GM21723 (cell line): ENCODE results near the gene SAE1.
"Not testable (repeated sequence)": the region's sequence is repeated elsewhere in the genome, so short reads cannot be mapped to it uniquely, and the experiment has no call there.

Source experiments
- ATAC-seq: cut with Tn5 transposase; IDR thresholded peaks from one replicate; pipeline ENCODE4 v1.9.1; 2021; ENCODE audit warnings: mild to moderate bottlenecking, moderate library complexity; ENCODE audit not compliant: unreplicated experiment

SAE1 gene

DNA sequence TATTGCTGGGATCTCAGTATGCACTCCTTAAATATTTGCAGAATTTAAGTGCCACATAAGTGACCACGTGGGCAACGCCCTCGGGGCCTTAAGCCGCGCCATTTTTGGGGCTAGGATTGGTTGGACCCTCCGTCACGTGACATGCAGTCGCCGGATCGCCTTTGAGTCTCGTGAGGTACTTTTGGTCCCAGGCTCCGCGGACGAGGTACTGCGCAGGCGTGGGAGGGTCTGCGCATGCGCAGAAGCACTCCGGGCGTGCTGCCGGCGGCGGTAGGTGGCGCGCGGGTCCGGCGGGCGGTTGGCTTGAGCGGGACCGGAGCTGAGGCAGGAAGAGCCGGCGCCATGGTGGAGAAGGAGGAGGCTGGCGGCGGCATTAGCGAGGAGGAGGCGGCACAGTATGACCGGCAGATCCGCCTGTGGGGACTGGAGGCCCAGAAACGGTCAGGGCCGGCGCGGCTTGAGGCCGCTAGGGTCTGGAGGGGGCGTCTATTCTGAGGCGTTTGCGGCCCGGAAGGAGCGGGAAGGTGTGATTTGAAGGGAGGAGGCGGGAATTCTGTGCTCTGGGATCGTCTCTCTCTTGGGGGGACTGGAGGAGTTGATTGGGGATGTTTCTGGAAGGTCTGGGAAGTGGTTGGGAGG lies at the start of gene SAE1:
SAE1 (plus strand) TSS at position 247 of the 639 bp plus-strand sequence; CDS start at position 343, 96 bp downstream.
- ATAC-seq: peak; percentile 70

DNA sequence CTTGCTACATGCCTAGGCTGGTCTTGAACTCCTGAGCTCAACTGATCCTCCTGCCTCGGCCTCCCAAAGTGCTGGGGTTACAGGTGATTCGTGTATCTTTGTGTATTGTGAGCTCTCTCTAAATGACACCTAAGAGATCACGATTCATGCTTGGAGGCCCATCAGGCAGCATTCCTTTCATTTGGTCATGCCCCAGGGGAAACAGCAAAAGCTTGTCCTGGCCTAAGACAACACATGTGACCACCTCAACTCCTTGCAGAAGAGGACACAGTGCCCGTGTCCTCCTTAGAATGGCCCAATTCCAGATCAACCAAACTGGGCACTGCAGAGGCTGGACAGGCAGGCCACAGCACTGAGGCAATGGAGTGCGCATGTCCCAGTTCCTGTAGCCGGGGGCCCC lies 49.5 kb upstream of the SAE1 start:
- ATAC-seq: no peak

DNA sequence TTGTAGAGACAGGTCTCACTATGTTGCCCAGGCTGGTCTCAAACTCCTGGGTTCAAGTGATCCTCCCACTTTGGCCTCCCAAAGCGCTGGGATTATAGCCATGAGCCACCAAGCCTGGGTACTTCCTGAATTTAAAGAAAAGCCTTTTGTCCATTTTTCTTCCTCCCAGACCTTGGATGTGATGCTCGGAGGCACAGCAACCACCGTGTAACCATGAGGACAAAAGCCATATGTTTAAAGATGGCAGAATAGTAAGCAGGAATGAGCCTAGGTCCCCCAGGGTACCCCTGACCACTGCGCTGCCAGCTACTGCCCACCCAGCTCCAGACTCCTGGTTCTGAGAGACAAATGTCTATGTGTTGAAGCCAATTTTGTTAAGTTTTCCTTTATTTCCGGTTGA lies 48.1 kb upstream of the SAE1 start:
- no peak for ATAC-seq

DNA sequence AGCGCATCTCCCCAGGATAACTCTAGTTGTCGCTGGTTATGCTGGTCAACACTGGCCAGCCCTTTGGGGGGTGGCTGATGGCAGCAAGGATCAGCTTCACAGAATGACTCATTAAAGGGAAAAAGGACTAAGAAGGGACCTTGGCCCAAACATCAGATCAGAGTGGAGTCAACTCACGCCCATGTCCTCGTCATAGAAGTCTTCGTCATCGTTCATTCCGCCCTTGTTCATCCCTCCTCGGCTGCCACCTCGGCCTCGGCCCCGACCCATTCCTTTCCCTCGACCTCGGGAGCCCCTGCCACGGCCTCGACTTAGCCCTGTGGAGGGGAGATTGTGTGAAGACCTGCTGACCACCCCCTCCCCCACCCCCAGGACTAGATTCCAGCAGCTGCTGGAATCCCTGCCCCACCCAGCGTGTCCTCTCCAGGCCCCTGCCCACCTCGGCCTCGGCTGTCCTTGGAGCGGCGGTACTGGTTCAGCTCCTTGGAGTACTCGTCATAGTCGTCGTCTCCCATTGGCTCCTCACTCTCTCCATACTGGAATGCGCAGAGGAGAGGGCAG lies 45.7 kb upstream of the SAE1 start:
- ATAC-seq: no peak

DNA sequence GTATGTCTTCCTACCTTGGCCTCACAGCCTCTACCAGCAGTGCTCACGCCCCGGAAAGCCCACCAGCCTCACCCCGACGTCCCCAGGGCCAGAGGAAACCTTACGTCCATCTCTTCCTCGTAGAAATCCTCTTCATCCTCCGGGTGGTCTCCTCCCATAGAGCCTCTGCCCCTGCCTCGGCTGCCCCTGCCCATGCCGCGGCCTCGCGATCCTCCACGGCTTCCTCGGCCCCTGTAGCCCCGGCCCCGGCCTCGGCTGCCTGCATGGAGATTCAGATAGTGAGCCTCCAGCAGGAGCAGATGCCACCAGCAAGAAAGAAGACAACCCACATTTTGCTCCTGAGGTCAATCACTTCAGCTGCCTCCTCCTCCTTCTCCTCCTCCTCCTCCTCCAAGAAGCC lies 44.4 kb upstream of the SAE1 start:
- ATAC-seq: no peak

DNA sequence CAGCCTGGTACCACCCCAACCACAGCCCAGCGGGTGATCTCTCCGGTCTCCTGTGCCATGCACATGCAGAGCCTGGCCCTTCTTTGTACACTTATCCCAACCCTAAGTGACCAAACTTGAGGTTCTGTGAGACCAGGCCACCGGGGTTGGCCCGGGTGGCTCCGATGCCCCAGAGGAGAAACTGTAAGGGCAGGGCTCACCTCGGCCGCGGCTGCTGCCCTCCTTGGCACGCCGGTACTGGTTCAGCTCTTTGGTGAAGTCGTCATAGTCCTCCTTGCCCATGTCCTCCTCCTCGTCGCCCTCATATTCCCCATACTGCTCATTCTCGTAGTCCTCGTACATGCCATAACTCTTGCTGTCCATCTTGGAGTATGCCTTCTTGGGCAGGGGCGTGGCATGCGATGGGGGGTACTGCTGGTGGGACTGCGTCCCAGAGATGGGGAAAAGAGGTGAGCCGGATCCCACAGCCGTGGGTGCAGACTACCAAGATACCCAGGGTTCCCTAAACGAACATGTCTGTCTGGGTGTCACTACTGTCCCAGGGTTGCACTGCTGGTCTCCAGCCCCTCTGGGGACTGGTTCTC lies 40.8 kb upstream of the SAE1 start:
- ATAC-seq: no peak

DNA sequence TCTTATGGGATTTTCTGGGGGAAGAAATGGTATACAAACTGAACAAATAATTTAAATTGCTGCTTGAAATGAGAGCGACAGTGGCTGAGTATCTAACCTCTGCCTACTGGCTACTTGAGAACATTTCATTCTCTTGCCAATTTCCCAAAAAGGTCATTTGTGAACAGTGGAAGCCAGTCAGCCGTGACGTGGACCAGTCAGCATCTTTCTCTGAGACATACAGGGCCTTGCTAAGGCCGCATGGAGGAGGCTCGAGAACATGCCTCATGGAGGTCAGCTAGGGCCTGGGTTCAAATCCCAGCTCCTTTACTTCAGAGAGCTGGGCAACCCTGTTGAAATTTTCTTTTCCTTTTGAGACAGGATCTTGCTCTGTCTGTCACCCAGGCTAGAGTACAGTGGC lies 37.4 kb upstream of the SAE1 start:
- no peak for ATAC-seq

DNA sequence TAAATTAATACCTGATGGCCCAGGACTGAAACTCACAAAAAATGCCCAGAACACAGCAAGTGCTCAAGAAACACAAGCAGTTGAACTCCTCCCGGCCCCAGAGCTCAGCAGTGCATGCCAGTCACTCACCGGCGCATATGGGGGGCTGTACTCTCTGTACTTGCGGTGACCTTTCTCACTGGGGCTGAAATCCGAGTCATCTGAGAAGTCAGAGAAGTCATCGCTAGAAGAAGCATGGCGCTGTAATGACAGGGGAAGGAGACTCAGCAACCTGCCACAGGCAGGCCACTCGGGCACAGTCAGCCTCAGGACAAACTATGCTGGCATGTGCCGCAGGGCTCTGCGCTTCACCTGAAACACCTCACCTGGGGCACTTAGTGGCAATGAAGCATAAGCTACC lies 36.8 kb upstream of the SAE1 start:
- no peak for ATAC-seq

DNA sequence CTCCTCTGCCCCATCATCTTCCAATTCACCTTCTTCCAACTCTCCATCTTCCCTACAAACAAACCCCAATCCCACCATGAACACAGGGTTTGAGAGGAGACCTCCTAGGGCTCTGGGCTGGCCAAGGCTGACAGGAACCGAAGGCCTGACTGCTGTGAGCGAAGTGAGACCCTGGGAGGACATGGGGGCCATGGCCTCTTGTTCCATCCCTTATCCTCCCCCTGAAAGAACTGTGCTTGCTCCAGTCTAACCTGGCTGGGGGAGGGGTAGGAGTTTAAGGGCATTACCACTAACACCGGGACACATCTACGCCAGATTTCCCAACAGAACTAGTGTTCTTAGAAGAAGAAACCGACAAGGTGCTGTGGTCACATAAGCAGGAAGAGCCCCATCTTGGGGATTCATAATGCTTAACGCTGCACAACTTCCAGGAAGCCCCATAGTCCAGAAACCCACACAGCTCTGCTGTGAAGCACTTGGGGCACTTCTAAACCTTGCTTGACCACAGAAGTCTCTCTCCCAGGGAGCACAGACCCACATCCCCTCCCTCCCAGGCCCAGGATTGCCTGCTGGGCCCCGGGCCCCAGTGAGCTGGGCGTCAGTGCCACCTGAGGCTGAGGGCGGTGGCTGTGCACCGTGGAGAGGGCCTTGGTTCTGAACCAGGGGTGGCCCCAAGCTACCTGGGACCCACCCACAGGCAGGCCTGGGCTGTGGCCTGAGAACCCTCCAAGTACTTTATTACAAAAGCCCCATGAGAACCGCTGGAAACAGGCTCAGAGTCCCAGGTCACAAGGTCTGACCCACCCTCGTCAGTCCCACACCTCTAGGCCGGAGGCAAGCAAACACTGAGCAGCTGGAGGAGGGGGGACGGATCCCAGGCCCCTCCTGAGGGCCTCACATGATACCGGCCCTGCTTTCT lies 35.8 kb upstream of the SAE1 start:
- no peak for ATAC-seq

DNA sequence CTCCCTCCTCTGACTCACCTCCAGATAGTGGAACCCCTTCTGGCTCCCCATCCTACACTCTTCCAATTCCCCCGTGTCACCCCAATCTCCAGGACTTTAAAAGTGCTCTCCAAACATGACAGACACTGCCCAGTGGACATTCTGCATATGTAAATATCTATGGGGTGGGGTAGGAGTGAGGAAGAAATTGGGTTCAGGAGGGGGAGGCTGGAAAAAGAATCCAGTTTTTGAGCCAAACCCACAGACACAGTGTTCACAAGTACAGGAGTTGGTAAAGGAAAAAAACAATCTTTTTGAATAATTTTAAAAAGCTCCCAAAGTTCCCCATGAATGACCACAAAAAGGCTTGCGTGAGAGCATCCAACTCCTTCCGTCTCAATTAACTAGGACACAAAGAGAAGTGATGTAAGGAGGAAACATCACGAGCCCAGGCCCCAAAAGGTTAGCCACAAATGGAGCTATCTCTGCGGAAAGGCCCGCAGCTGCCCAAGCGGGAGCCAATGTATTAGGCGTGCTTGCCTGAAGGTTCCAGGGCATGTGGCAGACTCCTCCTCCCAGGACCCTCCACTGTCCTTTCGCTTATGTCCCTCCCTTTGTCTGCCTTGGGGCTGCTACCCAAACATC lies 35.0 kb upstream of the SAE1 start:
- no peak for ATAC-seq

DNA sequence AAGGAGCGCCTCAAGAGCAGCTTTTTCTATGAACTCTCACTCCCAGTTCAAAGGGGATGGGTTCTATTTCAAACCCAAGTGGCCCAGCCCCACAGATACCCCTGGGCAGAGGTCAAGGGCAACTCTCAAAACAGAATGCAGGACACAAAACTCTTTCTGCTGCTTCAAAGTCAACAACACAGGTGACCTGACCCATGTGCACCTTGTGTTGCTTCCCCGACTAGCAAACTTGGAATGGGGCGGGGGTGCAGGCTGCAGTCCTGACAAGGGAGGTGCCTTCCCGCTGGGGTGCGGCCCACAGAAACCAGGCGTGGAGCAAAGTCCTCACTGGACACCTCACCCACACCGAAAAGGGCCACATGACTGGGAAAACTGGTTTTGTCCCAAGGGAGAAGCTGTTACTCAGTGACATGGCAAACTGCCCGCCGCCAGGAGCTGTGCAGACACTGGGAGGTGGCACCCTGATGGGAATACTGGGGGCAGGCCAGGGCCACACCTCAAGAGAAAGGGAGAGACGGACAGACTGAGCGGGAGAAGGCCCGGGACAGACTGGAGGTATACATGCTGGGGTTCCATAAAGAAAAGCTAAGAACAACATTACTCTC lies 34.4 kb upstream of the SAE1 start:
- no peak for ATAC-seq

DNA sequence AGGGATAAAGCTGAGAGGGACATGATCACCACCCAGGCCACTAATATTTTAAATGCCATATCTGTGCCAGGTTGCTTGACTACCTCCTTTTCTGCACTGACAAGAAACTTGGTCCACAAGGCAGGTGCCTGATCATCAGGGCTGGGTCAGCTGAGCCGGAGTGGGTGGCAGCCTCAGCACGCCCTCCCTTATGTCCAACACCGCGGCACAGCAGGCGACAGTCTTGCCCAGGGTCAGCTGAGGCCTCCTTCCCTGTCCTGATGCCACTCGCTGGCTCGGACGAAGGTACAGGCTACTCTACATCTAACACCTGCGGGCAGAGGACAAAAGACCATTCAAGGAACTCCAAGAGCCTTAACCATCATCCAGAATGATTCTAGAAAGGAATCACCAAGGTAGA lies 33.9 kb upstream of the SAE1 start:
- ATAC-seq: no peak

DNA sequence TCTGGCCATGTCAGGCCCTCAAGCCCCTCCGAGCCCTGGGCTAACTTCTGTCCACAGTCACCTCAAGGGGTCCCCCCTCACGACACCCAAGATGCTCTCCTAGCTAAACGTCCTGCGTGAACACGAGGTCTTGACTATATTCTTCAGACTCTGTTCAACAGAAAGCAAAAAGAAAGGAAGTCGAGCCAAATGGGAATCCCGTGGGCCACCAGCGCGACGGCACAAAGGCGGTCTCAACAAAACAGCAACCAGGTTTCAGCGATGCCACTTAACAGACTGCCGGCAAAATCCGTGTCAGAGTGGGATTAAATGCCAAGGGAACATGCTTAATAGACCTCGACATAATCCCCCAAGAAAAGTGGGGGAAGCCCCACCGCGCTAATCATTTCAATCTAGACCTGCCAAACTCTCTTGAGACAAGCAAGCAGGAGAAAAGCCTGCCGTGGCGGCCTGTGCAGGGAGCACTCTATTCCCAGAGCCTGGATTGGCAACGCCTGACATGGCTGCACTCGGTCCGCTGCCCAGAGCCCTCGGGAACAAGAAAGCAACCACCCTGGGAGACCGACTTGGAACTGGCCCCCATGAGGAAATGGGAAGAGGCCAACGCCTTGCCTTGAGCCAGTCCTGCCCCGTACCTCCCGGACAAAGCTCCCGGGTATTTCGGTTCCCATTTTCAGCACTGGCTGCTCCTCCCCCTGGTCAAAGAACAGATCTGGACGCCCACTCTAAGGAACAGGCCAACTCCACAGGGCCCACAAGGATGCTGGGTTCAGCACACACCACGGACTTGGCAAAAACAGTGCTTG lies 33.0 kb upstream of the SAE1 start:
- ATAC-seq: no peak

DNA sequence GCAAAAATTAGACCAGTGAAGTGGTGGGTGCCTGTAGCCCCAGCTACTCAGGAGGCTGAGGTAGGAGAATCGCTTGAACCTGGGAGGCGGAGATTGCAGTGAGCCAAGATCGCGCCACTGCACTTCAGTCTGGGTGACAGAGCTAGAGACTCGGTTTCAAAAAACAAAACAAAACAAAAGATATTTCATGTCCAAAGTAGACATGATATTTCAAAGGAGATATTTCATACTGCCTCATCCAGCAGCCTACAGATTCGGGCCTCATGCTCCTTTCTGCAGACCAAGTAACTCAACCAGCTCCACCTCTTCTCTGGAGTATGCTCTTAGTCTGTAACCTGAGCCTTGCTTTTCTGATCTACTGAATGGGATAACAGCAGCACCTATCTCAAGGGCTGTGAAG lies 32.0 kb upstream of the SAE1 start:
- ATAC-seq: no peak

DNA sequence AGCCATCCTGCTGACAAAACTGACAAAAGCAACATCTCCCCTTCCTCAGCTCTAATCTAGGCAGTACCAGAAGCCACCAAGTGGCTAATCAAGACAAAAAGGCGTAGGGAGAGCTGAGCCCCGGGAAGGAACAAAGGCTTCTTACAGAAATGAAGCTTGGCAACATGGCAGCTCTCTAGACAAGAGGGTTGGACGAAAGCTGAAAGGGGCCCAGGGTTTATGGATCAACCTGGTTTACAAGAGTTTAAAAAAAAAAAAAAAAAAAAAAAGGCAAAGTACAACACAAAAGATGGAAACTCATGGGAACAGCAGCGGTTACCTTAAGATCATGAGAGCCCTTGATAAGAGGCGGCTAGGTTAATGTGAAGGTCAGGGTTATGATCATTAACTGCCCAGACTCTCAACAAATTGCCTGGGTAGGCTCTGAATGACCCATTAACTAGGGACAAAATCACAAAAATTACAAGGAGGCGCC lies 31.0 kb upstream of the SAE1 start:
- ATAC-seq: no peak

DNA sequence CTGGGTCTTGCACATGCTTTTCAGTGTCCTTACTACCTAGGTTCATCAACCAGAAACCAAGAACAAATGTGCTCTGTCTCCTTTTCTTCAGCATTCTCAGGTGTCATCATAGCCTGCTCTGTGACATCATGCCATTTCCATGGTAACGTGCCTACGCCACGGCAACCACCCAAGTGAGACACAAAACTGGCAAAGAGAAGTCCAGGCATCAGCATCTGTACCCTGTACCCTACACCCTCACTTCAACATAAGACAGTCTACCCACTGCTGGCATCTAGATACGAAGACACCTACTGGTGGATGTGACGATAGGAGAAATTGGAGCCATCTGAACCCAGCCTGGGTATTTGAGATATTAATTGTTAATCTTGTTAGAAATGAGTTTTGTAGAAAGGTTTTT lies 30.3 kb upstream of the SAE1 start:
- no peak for ATAC-seq

DNA sequence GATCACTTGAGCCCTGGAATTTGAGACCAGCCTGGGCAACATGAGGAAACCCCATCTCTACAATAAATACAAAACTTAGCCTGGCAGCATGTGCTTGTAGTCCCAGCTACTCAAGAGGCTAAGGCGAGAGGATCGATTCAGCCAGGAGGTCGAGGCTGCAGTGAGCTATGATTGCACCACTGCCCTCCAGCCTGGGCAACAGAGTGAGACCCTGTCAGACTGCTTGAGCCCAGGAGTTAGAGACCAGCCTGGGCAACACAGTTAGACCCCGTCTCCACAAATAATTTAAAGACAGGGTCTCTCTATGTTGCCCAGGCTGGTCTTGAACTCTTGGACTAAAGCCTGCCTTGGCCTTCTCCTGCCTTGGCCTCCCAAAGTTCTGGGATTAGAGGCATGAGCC lies 29.5 kb upstream of the SAE1 start:
- not testable (repeated sequence) for ATAC-seq

DNA sequence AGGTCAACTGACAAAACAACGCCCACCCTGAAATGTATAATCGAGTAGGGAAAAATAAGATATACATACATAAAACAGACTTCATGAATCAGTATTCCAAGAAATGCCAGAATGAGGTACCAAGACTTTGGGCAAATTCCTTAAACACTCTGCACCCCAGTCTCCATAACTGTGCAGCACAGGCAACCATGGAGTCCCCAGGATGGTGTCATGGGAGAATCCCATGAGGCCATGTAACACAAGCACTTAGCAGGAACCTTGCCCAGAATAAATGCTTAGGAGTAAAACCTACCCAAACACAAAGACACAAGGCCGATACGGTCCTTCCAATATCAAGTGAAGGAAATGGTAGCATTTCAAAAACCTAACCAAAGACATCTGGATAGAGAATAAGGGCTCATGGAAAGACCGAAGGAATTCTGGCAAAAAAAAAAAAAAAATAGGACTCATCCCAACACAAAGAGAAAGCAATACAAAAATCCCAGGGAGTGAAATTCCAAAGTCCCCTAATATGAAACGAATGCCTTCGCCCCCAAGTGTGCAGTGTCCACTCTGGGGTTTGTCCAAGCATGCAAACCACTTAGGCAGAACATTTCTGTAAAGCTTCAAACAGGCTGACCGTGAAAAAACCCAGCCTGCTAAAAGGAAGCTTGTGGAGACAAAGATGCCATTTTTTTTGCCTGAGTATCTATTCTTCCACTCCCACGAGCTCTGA lies 28.1 kb upstream of the SAE1 start:
- ATAC-seq: no peak

DNA sequence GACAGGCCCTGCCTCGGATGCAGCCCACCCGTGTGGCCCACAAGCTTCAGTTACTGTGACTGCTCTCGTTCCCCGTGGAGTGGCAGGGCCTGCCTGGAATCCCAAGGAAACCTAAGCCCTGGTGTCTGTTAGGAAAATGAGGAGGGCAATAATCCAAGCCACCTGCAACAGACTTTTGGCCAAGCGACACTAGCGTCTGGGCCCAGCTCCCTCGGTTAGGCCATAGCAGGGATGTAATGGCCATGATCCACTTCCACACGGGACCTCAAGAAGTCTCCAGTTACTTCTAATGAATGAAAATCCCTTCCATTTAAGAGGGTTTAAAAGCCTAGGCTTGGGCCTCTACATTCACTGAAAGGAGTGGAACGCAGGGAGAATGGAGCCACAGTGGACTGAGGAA lies 26.0 kb upstream of the SAE1 start:
- no peak for ATAC-seq
